Hematopoietic multipotent progenitor cell treated with erythropoietin and hydrocortisone succinate and interleukin-3 and kit ligand, for 15 days (in vitro differentiated cells): ENCODE data around the gene TBXA2R.

Experiments
- DNase-seq: peaks from one replicate; pipeline ENCODE4 v3.0.0-alpha.2; 2015; ENCODE audit warnings: low spot score

TBXA2R gene

GRCh38 chr19:3551792-3552095 lies 54.9 kb downstream of the TBXA2R start:
- no peak for DNase-seq

DNA sequence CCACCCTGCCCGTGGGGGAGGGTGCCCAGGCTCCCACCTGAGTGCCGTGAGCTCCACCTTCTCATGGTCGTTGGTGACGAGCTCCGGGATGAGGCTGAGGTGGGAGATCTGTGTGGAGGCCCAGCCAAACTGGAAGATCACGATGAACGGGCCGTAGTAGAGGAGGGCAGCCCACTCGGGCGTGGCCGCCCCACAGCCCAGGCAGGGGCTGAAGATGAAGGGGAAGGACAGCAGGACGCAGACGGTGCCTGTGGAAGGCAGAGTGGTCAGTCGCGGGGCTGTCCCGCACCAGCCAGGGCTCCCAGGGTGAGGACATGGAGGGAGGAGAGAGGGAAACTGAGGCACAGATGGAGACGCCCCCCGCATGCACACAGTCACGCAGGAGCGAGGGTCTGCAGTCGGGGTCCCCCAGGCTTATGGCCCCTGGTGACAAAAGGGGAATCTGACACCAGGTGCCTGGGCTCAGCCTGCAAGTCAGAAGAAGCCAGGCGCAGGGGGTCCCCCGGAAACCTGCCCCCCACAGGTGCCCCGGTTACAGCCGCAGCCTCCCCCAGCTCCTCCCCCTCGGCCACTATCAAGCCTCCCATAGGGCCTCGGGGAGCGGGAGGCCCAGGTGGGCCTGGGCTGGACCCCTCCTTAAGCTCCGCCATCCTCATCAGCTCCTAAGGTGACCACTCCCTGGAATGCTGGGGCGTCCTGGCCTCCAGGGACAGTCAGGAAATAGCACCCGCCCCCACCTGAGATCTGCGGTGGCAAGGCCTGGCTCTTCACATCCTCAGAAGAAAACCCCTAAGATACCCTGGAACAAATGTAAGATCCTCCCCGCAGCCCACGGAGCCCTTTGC lies 55.5 kb downstream of the TBXA2R start:
- DNase-seq: no peak

DNA sequence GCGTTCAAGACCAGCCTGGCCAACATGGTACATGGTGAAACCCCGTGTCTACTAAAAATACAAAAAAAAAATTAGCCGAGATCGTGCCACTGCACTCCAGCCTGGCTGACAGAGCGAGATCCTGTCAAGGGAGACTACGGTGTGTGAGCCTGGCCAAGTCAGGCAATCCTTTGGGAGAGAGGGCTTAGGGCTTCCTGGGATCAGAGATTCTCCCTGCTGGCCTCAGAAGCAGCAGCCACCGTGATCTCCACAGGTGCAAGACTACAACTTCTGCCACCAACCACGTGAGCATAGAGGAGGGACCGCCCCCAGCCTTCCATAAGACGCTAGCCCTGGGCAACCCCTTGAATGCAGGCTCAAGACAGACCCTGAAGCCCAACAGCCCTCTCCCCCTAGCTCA lies 56.9 kb downstream of the TBXA2R start:
- no peak for DNase-seq

DNA sequence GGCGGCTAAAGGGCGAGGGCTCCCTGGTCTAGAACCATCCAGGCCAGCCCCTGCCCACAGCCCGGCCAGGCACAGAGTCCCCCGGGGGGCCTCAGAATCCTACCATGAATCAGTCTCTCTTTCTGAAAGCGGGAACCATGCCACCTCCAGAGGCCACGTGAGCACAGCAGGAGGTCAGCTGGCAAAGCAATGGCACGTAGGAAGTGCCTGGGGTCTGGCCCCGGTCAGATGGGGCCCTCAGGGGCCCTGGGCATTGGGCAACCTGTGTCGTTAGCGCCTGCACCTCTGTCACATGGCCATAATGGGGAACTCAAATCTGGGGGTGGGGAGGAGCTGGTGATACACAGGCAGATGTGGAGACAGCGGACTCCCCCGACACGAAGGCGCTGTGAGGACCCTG lies 58.1 kb downstream of the TBXA2R start:
- DNase-seq: no peak

GRCh38 chr19:3547767-3548282 lies 58.9 kb downstream of the TBXA2R start:
- DNase-seq: no peak

- DNase-seq: peak; percentile 40
These were observed 59.4 kb downstream of the TBXA2R start for GRCh38 chr19:3547301-3547731.

DNA sequence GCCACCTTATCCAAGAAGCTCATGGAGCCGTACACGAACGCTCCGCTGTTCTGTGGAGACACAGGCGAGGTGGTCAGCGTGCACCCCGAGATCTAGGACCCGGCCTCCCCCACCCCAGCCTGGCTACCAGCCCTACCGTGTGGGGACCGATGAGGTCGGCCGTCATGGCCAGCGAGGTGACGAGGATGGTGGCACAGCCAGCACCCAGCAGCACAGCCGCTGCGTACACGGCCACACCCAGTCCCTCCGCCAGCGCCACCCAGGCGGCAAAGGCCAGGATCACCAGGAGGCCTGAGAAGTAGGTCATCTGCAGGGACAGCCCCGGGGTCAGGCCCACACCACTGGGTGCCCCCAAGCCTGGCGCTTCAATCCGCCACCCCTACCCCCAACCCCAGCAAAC lies 60.6 kb downstream of the TBXA2R start:
- DNase-seq: no peak

DNA sequence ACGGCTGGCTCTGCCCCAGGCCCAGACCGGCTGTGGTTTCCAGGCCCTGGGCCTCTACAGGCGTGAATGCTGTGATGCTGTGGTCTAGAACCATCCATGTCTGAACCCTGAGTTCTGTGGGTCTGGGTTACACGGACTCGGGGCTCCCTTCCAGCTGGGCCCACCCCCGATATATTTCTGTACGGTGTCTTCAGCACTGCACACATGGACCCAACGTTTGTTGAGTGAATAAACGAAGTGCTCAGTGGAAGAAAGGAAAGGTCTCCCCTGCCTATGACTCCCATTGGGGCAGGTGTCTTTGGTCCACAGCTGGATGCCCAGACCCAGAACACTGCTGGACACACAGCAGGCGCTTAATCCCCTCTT lies 61.0 kb downstream of the TBXA2R start:
- no peak for DNase-seq

GRCh38 chr19:3544742-3545668 lies 61.7 kb downstream of the TBXA2R start:
- peak; percentile 79 for DNase-seq
